HG02885 (cell line): Measurements from ENCODE around the gene PRDM12.

Experiments used
- ATAC-seq: cut with Tn5 transposase; IDR thresholded peaks from one replicate; pipeline ENCODE4 v1.9.1; 2021; ENCODE audit warnings: mild to moderate bottlenecking; ENCODE audit not compliant: unreplicated experiment, poor library complexity

Gene PRDM12

GRCh38 chr9:130713286-130713960 lies 49.0 kb downstream of the PRDM12 start:
- ATAC-seq = no peak

GRCh38 chr9:130714586-130715110 lies 50.3 kb downstream of the PRDM12 start:
- no peak for ATAC-seq

GRCh38 chr9:130715270-130715669 lies 50.9 kb downstream of the PRDM12 start:
- ATAC-seq = no peak

DNA sequence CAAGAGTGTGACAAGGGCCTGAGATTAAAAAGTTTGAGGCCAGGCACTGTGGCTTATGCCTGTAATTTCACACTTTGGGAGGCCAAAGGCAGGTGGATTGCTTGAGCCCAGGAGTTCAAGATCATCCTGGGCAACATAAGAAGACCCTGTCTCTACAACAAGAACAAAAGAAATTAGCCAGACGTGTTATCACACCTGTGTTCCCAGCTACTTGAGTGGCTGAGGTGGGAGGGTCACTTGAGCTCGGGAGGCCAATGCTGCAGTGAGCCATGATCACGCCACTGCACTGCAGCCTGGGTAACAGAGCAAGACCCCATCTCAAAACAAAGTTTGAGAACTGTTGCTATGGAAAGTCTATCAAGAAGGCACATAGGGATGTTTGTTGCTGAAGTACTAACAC lies 54.2 kb downstream of the PRDM12 start:
- no peak for ATAC-seq

DNA sequence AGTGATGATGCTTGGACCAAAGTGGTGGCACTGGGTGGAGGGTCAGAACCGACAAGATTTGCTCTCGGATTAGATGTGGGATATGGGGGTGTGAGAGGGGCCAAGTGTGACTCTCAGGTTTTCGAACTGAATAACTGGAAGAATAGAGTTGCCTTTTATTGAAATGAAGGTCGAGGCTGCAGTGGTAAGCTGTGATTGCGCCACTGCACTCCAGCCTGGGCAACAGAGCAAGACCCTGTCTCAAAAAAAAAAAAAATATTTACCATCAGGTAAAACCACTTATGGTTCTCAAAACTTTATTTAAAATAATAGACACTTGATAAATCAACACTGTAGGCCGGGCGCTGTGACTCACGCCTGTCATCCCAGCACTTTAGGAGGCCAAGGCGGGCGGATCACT lies 56.4 kb downstream of the PRDM12 start:
- ATAC-seq = no peak

DNA sequence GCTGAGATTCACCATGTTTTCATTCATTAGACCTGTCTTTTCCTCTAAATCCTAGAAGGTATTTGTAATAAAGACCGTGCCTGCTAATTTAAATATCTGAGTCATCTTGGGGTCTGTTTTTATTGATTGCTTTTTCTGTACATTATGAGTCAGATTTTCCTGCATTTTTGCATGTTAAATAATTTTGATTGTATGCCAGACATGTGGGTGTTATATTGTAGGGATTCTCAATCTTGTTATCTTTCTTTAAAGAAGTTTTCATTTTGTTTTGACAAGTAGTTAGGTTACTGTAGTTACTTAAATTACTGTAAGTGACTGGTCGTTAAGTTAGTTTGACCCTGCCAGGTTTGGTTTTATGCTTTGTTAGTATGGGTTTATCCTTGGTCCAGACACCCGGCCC lies 64.3 kb downstream of the PRDM12 start:
- no peak for ATAC-seq

- no peak for ATAC-seq
Measured at GRCh38 chr9:130729145-130729544, 64.8 kb downstream of the PRDM12 start.

DNA sequence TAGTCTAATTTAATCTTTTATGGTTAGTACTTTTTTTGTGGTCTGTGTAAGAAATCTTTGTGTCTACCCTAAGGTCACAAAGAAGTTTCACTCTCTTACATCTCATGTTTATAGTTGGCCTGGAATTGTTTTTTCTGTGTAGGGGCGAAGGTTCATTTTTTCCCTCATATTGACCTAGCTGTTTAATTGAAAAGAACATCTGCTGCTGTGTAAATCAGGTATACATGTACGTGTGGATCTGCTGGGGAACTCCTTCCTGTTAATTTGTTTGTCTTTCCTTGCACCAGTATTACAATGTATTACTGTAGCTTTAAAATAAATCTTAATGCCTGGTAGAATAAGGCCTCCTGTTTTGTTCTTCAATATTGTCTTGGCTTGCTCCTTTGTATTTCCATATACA lies 67.0 kb downstream of the PRDM12 start:
- ATAC-seq = no peak

DNA sequence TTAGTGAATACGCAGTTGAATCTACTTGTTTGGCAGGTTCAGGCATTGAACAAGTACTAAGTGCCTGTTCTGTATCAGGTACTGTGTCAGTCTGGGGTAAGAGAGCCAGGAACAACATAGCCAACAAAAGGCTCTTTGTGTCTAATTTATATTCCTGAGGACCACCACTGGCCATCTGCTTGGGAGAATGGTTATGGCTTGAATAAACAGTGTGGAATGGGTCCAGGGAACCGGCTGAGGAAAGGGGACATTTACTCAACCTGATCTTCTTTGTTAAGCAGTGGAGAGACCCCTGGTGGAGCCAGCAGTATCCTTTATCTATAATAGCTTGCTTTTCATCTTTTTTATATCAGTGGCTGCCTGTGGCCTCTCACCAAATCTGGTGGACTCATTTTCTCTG lies 67.7 kb downstream of the PRDM12 start:
- ATAC-seq = no peak
